ENCODE measurements around the gene ACLY. TPM values are rescaled to one million over a fixed set of nuclear protein-coding genes. Genes with fewer than 3 reads are reported as not detected.

The ACLY gene
- total and polyA plus RNA-seq, 2 of the 13 experiments (the other 11 are each of a cell fraction or from before 2014, with no cell fraction given), result 111 to 218 TPM

DNA sequence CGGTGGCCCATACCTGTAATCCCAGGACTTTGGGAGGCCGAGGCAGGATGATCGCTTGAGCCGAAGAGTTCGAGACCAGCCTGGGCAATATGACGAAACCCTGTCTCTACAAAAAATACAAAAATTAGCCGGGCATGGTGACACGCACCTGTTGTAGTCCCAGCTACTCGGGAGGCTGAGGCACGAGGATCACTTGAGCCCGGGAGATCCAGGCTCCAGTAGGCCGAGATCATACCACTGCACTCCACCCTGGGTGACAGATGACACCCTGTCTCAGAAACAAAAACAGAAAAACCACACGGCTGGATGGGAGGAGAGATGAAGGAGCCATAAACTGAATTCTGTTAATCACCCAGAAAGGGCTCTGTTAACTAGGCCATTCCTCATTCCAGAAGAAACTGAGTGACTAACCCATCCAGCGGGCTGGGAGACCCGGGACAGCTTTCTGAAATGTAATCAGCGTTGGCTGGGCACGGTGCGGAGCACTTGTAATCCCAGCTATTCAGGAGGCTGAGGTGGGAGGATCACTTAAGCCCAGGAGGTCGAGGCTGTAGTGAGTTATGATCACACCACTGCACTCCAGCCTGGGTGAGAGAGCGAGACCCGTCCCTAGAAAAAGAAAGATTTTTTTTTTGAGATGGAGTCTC lies 82.1 kb downstream of the ACLY start (continued):
- TF ChIP-seq, protein P1, sequence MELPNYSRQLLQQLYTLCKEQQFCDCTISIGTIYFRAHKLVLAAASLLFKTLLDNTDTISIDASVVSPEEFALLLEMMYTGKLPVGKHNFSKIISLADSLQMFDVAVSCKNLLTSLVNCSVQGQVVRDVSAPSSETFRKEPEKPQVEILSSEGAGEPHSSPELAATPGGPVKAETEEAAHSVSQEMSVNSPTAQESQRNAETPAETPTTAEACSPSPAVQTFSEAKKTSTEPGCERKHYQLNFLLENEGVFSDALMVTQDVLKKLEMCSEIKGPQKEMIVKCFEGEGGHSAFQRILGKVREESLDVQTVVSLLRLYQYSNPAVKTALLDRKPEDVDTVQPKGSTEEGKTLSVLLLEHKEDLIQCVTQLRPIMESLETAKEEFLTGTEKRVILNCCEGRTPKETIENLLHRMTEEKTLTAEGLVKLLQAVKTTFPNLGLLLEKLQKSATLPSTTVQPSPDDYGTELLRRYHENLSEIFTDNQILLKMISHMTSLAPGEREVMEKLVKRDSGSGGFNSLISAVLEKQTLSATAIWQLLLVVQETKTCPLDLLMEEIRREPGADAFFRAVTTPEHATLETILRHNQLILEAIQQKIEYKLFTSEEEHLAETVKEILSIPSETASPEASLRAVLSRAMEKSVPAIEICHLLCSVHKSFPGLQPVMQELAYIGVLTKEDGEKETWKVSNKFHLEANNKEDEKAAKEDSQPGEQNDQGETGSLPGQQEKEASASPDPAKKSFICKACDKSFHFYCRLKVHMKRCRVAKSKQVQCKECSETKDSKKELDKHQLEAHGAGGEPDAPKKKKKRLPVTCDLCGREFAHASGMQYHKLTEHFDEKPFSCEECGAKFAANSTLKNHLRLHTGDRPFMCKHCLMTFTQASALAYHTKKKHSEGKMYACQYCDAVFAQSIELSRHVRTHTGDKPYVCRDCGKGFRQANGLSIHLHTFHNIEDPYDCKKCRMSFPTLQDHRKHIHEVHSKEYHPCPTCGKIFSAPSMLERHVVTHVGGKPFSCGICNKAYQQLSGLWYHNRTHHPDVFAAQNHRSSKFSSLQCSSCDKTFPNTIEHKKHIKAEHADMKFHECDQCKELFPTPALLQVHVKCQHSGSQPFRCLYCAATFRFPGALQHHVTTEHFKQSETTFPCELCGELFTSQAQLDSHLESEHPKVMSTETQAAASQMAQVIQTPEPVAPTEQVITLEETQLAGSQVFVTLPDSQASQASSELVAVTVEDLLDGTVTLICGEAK (IDR thresholded peaks at IDR 0.05), result no peak
- TF ChIP-seq, protein P1 (CRISPR knock-in tag; IDR thresholded peaks at IDR 0.05), result peak; percentile 32; the same call in 1 of the 2 replicates
- no peak for TF ChIP-seq HDAC2 (CRISPR knock-in tag; IDR thresholded peaks at IDR 0.05)
- TF ChIP-seq HOXA3 (CRISPR knock-in tag; IDR thresholded peaks at IDR 0.05), result no peak; the same call in none of the 2 replicates
- TF ChIP-seq SMAD1 (CRISPR knock-in tag; IDR thresholded peaks at IDR 0.05; ENCODE audit: borderline replicate concordance, low read depth), result no peak
- TF ChIP-seq ZNF121 (CRISPR knock-in tag; IDR thresholded peaks at IDR 0.05), result no peak
- no peak for TF ChIP-seq ZNF709 (CRISPR knock-in tag; IDR thresholded peaks at IDR 0.05)
- TF ChIP-seq SIX1 (CRISPR knock-in tag; IDR thresholded peaks at IDR 0.05; ENCODE audit: borderline replicate concordance), result no peak
- 0 out of 2 replicates have a peak, but pooled peaks have one; percentile 23 for TF ChIP-seq ZNF263 (CRISPR knock-in tag; IDR thresholded peaks at IDR 0.05)
- TF ChIP-seq, protein P2, sequence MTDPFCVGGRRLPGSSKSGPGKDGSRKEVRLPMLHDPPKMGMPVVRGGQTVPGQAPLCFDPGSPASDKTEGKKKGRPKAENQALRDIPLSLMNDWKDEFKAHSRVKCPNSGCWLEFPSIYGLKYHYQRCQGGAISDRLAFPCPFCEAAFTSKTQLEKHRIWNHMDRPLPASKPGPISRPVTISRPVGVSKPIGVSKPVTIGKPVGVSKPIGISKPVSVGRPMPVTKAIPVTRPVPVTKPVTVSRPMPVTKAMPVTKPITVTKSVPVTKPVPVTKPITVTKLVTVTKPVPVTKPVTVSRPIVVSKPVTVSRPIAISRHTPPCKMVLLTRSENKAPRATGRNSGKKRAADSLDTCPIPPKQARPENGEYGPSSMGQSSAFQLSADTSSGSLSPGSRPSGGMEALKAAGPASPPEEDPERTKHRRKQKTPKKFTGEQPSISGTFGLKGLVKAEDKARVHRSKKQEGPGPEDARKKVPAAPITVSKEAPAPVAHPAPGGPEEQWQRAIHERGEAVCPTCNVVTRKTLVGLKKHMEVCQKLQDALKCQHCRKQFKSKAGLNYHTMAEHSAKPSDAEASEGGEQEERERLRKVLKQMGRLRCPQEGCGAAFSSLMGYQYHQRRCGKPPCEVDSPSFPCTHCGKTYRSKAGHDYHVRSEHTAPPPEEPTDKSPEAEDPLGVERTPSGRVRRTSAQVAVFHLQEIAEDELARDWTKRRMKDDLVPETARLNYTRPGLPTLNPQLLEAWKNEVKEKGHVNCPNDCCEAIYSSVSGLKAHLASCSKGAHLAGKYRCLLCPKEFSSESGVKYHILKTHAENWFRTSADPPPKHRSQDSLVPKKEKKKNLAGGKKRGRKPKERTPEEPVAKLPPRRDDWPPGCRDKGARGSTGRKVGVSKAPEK (CRISPR knock-in tag; IDR thresholded peaks at IDR 0.05; ENCODE audit: borderline replicate concordance), result no peak
- TF ChIP-seq HOXA7 (CRISPR knock-in tag; IDR thresholded peaks at IDR 0.05), result no peak
- TF ChIP-seq MLLT10 (CRISPR knock-in tag; IDR thresholded peaks at IDR 0.05), result no peak
- no peak for TF ChIP-seq ZNF616 (CRISPR knock-in tag; IDR thresholded peaks at IDR 0.05; ENCODE audit: low read depth)
- no peak for TF ChIP-seq REPIN1 (CRISPR knock-in tag; IDR thresholded peaks at IDR 0.05; ENCODE audit: borderline replicate concordance, low read depth)
- peak; percentile 34; the same call in 1 of the 2 replicates for TF ChIP-seq KMT2B (CRISPR knock-in tag; IDR thresholded peaks at IDR 0.05)
- TF ChIP-seq ZNF234 (CRISPR knock-in tag; conservative IDR thresholded peaks at IDR 0.05), result no peak
- TF ChIP-seq HNF4G (IDR thresholded peaks at IDR 0.05; ENCODE audit: borderline replicate concordance, low read depth, low read length), result no peak
- no peak for TF ChIP-seq HNF4G (CRISPR knock-in tag; IDR thresholded peaks at IDR 0.05; ENCODE audit: borderline replicate concordance, low read depth)
- no peak for TF ChIP-seq SNAI1 (CRISPR knock-in tag; IDR thresholded peaks at IDR 0.05; ENCODE audit: borderline replicate concordance)

All from HepG2 (cell line).